IMR-90 (cell line): ENCODE data around the gene CLDN18. TPM values are rescaled to one million over a fixed set of nuclear protein-coding genes. Genes with fewer than 3 reads are reported as not detected.

ENCODE experiments used
- ATAC-seq: fragments of 200-7000 bp; cut with Tn5 transposase; 2 replicates; pipeline ENCODE4 v1.9.1; 2020; ENCODE audit warnings: low read depth, mild to moderate bottlenecking, moderate library complexity
- BruUV-seq: library from RNA; stranded (reverse); fragments of 400-500 nt; replicated peaks from 2 replicates; lab custom pipeline; 2021; lab: Mats Ljungman, UMichigan
- CTCF ChIA-PET: fragments of 300-600 bp; formaldehyde crosslinking; extraction: SDS; loops from one replicate; lab custom pipeline; 2021; ENCODE audit warnings: antibody characterized with exemption; lab: Yijun Ruan, JAX
- POLR2A ChIA-PET: fragments of 300-600 bp; sonication (Branson Sonifier 250); formaldehyde crosslinking; loops from one replicate; lab custom pipeline; 2022; ENCODE audit warnings: antibody characterized with exemption; ENCODE audit not compliant: unreplicated experiment; lab: Charles Lee
- DNase-seq: peaks from one replicate; pipeline ENCODE4 v3.0.0; 2013
- H2AFZ ChIP-seq: replicated peaks from 2 replicates; pipeline ENCODE3; 2013; ENCODE audit warnings: low read length, mild to moderate bottlenecking; ENCODE audit not compliant: poor library complexity
- H2AK5ac ChIP-seq: 2 replicates; pipeline ENCODE4 v1.6.1; 2013; ENCODE audit warnings: low read depth, low read length, inconsistent platforms
- H2AK9ac ChIP-seq: replicated peaks from 2 replicates; pipeline ENCODE3; 2013; ENCODE audit warnings: mild to moderate bottlenecking, low read depth, low read length, moderate library complexity; ENCODE audit not compliant: poor library complexity
- H2BK120ac ChIP-seq: 2 replicates; pipeline ENCODE4 v1.6.1; 2013; ENCODE audit warnings: low read depth, low read length, inconsistent platforms
- H2BK15ac ChIP-seq: 3 replicates; pipeline ENCODE4 v1.6.1; 2013; ENCODE audit warnings: low read depth, low read length, inconsistent platforms
- H2BK20ac ChIP-seq: 2 replicates; pipeline ENCODE4 v1.6.1; 2013; ENCODE audit warnings: low read depth, mild to moderate bottlenecking, inconsistent platforms, low read length, moderate library complexity
- H2BK5ac ChIP-seq: 2 replicates; pipeline ENCODE4 v1.6.1; 2013; ENCODE audit warnings: mild to moderate bottlenecking, low read depth, low read length, inconsistent platforms; ENCODE audit not compliant: poor library complexity, severe bottlenecking
- H3K14ac ChIP-seq: replicated peaks from 2 replicates; pipeline ENCODE4 v1.6.1; 2013; ENCODE audit warnings: low read depth, low read length, inconsistent platforms
- H3K18ac ChIP-seq: 2 replicates; pipeline ENCODE4 v1.6.1; 2013; ENCODE audit warnings: low read depth, low read length, control low read depth
- H3K23ac ChIP-seq: 2 replicates; pipeline ENCODE4 v1.6.1; 2013; ENCODE audit warnings: low read depth, low read length, inconsistent platforms
- H3K27ac ChIP-seq: 2 replicates; pipeline ENCODE4 v1.5.1; 2013; ENCODE audit warnings: mild to moderate bottlenecking, control low read depth, low read length; ENCODE audit not compliant: insufficient read depth
- H3K27me3 ChIP-seq: 2 replicates; pipeline ENCODE4 v1.6.1; 2013; ENCODE audit warnings: low read length; ENCODE audit not compliant: control insufficient read depth, insufficient read depth
- H3K36me3 ChIP-seq: 2 replicates; pipeline ENCODE4 v1.6.1; 2013; ENCODE audit warnings: low read length, mixed read lengths; ENCODE audit not compliant: control insufficient read depth, insufficient read depth
- H3K4ac ChIP-seq: 2 replicates; pipeline ENCODE4 v1.6.1; 2013; ENCODE audit warnings: low read depth, low read length, inconsistent platforms
- H3K4me1 ChIP-seq: 2 replicates; pipeline ENCODE4 v1.6.1; 2013; ENCODE audit warnings: low read length, mixed read lengths; ENCODE audit not compliant: control insufficient read depth, insufficient read depth
- H3K4me2 ChIP-seq: 2 replicates; pipeline ENCODE4 v1.6.1; 2013; ENCODE audit warnings: low read depth, mild to moderate bottlenecking, control low read depth, low read length, moderate library complexity
- H3K4me3 ChIP-seq: 2 replicates; pipeline ENCODE4 v1.5.1; 2013; ENCODE audit warnings: low read depth, mild to moderate bottlenecking, control low read depth, low read length, moderate library complexity; ENCODE audit not compliant: insufficient read depth
- H3K56ac ChIP-seq: 2 replicates; pipeline ENCODE4 v1.6.1; 2013; ENCODE audit warnings: low read length, inconsistent platforms; ENCODE audit not compliant: insufficient read depth; ENCODE audit errors: extremely low read depth
- H3K79me1 ChIP-seq, 2 experiments: 2 replicates each; pipeline ENCODE4 v1.6.1; 2013; ENCODE audit warnings: low read length in 2 of 2, inconsistent platforms in 1 of 2, low read depth in 1 of 2
- H3K9ac ChIP-seq: 2 replicates; pipeline ENCODE4 v1.6.1; 2013; ENCODE audit warnings: low read depth, low read length, control low read depth
- H3K9me1 ChIP-seq: 2 replicates; pipeline ENCODE4 v1.6.1; 2013; ENCODE audit warnings: low read length, inconsistent platforms; ENCODE audit not compliant: insufficient read depth
- H3K9me3 ChIP-seq: 2 replicates; pipeline ENCODE4 v1.6.1; 2013; ENCODE audit warnings: low read length; ENCODE audit not compliant: control insufficient read depth, insufficient read depth
- H4K20me1 ChIP-seq: 2 replicates; pipeline ENCODE4 v1.6.1; 2013; ENCODE audit warnings: low read length, inconsistent platforms; ENCODE audit not compliant: insufficient read depth
- H4K5ac ChIP-seq: 2 replicates; pipeline ENCODE4 v1.6.1; 2013; ENCODE audit warnings: mild to moderate bottlenecking, low read depth, low read length, control low read depth
- H4K8ac ChIP-seq, 2 experiments: 2 replicates each; pipeline ENCODE4 v1.6.1; 2013; ENCODE audit warnings: low read depth in 2 of 2, low read length in 2 of 2, control low read depth in 1 of 2, inconsistent platforms in 1 of 2
- H4K91ac ChIP-seq: 2 replicates; pipeline ENCODE4 v1.6.1; 2013; ENCODE audit warnings: low read depth, low read length, inconsistent platforms; ENCODE audit not compliant: insufficient read depth
- MAZ ChIP-seq: IDR thresholded peaks from 2 replicates; pipeline ENCODE4 v1.6.1; 2012; ENCODE audit warnings: low read depth, mild to moderate bottlenecking, low read length, improper control_type of control experiment, moderate library complexity, borderline replicate concordance
- RCOR1 ChIP-seq: IDR thresholded peaks from 2 replicates; pipeline ENCODE4 v1.6.1; 2012; ENCODE audit warnings: mild to moderate bottlenecking, low read length, improper control_type of control experiment; ENCODE audit not compliant: insufficient replicate concordance
- RFX5 ChIP-seq: IDR thresholded peaks from 2 replicates; pipeline ENCODE4 v1.8.0; 2012; ENCODE audit warnings: low read depth, mild to moderate bottlenecking, low read length, moderate library complexity
- SMC3 ChIP-seq: fragments of 150-350 bp; IDR thresholded peaks from 2 replicates; pipeline ENCODE4 v1.6.1; 2016; ENCODE audit warnings: low read depth, mild to moderate bottlenecking, antibody characterized with exemption, low read length, moderate library complexity
- whole genome bisulfite sequencing, 2 experiments: methylation state at CpG; one replicate each; pipeline versions ENCODE4 v1.1.5 to v1.1.7; 2013; ENCODE audit warnings: missing lambda C conversion rate in 2 of 2; ENCODE audit not compliant: insufficient read length in 1 of 2; ENCODE audit errors: extremely low coverage in 2 of 2; 5-methylcytosine and 5-hydroxymethylcytosine counted together
- dilution Hi-C: fragments of 300-500 bp; cut with HindIII; formaldehyde crosslinking; loops from one replicate; pipeline ENCODE4 v1.14.3; 2018; ENCODE audit warnings: low sequenced_read_pairs; ENCODE audit not compliant: unreplicated experiment
- in situ Hi-C: fragments of 300-500 bp; cut with MboI; formaldehyde crosslinking; loops from 3 replicates; pipeline ENCODE4 v1.14.3; 2019; ENCODE audit warnings: low sequenced_read_pairs, inconsistent platforms, mixed read lengths
- intact Hi-C: fragments of 100-400 bp; cut with micrococcal nuclease; formaldehyde crosslinking; loops from 2 replicates; pipeline ENCODE4 v1.10.0; 2022
- polyA plus RNA-seq, 3 experiments: library from polyadenylated mRNA; depleted of rRNA; stranded (reverse); fragments of >200 nt; gene quantifications; 2 replicates each; pipeline ENCODE4 v1.2.3, GENCODE V29; 2012; ENCODE audit warnings: low replicate concordance in 1 of 3
- total RNA-seq: library from RNA; depleted of rRNA; stranded (reverse); fragments of >200 nt; gene quantifications from 2 replicates; pipeline ENCODE4 v1.2.3, GENCODE V29; 2012
- TF ChIP-seq, protein P1 (sequence below): fragments of 150-350 bp; IDR thresholded peaks from 2 replicates; pipeline ENCODE4 v1.6.1; 2016; ENCODE audit warnings: low read depth, mild to moderate bottlenecking, low read length, moderate library complexity, borderline replicate concordance

CLDN18 gene
- total and polyA plus RNA-seq, 2 of the 4 experiments (the other 2 are of a cell fraction): not detected

DNA sequence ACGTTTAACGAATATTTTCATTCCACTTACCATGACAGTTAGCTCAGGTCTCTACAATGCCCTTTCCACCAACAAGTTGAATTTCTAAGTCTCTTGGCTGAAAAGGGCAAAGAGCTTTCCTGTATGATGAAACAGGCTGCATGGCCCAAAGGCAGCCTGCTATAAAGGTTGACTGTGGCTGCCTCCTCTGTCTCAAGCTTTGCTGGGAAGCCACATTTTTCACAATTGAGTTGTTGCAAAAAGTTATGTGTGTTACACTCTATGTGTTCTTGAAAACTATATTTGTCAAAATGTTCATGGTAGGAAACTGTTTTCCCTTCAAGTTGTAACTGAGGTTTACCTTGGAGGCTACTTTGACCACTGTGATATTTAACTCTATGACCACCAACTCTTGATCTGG lies 56.0 kb downstream of the CLDN18 start:
- H4K5ac ChIP-seq: no peak overlapping the region
- DNase-seq: no peak
- H2AK9ac ChIP-seq: no peak overlapping the region
- no peak overlapping the region for H3K4me3 ChIP-seq
- no peak overlapping the region for H3K4me2 ChIP-seq
- no peak overlapping the region for H3K23ac ChIP-seq
- TF ChIP-seq MAZ: no peak
- TF ChIP-seq RFX5: no peak
- no peak for TF ChIP-seq RCOR1
- TF ChIP-seq, protein P1, sequence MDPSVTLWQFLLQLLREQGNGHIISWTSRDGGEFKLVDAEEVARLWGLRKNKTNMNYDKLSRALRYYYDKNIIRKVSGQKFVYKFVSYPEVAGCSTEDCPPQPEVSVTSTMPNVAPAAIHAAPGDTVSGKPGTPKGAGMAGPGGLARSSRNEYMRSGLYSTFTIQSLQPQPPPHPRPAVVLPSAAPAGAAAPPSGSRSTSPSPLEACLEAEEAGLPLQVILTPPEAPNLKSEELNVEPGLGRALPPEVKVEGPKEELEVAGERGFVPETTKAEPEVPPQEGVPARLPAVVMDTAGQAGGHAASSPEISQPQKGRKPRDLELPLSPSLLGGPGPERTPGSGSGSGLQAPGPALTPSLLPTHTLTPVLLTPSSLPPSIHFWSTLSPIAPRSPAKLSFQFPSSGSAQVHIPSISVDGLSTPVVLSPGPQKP: no peak
- no peak for TF ChIP-seq SMC3
- no peak overlapping the region for H3K56ac ChIP-seq
- peaks cover 11% of the 10 kb centered on the region; the same call in 1 of the 2 replicates for H4K20me1 ChIP-seq
- no peak overlapping the region for H3K14ac ChIP-seq
- no peak for ATAC-seq
- no peak overlapping the region for H2BK20ac ChIP-seq
- H3K27ac ChIP-seq: no peak overlapping the region
- H3K79me1 ChIP-seq: peaks cover 0 to 27% of the 10 kb centered on the region in 2 experiments; a peak in 3 of 4 replicates
- no peak overlapping the region for H3K18ac ChIP-seq
- dilution Hi-C loops: no loop called here
- no peaks in the 10 kb centered on the region for H3K27me3 ChIP-seq
- H3K36me3 ChIP-seq: peaks cover 45% of the 10 kb centered on the region
- no peak overlapping the region for H4K8ac ChIP-seq
- CTCF ChIA-PET: interaction anchor here (0.9 to 2.7 kb wide), 3 partner anchors 23 to 53 kb away, joined by 3 to 14 read pairs (median 4); partner anchors contain the start of gene DZIP1L
- WGBS, 2 experiments: no CpG with 5 or more reads among the region's 2 CpGs
- in situ Hi-C loops: loop anchor here (5.0 to 10.0 kb wide), 2 partner anchors 51 to 859 kb away; partner anchors contain the start of gene DZIP1L
- no peak overlapping the region for H3K9ac ChIP-seq
- H2BK120ac ChIP-seq: no peak overlapping the region
- peaks cover 24% of the 10 kb centered on the region for H3K4me1 ChIP-seq
- BruUV-seq: no TSS peak
- H2AK5ac ChIP-seq: no peak overlapping the region
- H3K4ac ChIP-seq: no peak overlapping the region
- no peak overlapping the region for H2AFZ ChIP-seq
- H2BK15ac ChIP-seq: no peak overlapping the region
- H4K91ac ChIP-seq: no peak overlapping the region
- H3K9me1 ChIP-seq: peaks cover 6% of the 10 kb centered on the region; the same call in 1 of the 2 replicates
- POLR2A ChIA-PET: no interaction called here
- no peak overlapping the region for H2BK5ac ChIP-seq
- intact Hi-C loops: loop anchor here (5.0 to 10.0 kb wide), 3 partner anchors 179 to 361 kb away; partner anchors contain the start of gene MRAS
- H3K9me3 ChIP-seq: no peaks in the 10 kb centered on the region
